ENCODE results near the gene BAG3.

Gene BAG3

DNA sequence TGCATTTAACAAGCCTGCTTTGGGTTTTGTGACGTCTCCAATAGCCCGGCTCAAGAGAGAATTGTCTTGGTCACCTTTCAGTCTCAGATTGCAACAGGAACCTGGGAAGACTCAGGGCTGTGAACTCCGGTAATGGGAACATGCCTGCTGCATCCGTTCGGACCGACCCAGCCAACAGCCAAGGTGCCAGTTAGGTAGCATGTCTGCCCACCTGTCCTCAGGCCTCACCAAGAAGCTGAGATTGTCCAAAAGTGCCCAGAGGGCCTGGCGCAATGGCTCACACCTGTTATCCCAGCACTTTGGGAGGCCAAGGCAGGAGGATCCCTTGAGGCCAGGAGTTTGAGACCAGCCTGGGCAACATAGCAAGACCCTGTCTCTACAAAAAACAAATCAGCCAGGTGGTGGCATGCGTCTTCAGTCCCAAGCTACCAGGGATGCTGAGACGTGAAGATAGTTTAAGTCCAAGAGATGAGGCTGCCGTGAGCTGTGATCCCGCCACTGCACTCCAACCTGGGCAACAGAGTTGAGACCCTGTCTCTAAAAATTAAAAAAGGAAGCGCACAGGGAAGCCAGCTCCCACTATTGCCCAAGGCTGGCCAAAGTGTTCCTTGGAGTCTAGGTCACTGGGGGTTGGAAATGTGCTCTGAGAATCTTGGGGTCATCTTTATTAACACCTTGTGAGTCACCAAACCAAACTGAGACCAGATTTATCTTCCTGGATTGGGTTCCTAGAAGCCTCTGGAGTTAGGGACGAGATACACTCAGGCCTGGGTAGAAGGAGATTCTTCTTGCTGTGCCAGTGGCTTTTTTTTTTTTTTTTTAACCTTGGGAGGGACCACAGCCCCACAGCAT, 26.9 kb downstream of the BAG3 start:
- H3K4me1 ChIP-seq (ENCODE audit: control insufficient read depth, insufficient read depth, low read depth, low read length): peaks cover 32% of the 10 kb centered on the region
- no peaks in the 10 kb centered on the region for H3K9me3 ChIP-seq (ENCODE audit: control insufficient read depth, low read length)
- H3K36me3 ChIP-seq (ENCODE audit: control insufficient read depth in 1 of 2, insufficient read depth in 2 of 2, low read depth in 1 of 2, low read length in 2 of 2): peaks cover 28 to 47% of the 10 kb centered on the region in 2 experiments
- DNase-seq: no peak
- peak overlapping the region; percentile 52 for H3K27ac ChIP-seq (ENCODE audit: low read length, poor library complexity, severe bottlenecking)
- H4K8ac ChIP-seq (ENCODE audit: low read length): no peak overlapping the region
- no peak overlapping the region for H3K14ac ChIP-seq (ENCODE audit: low read length in 2 of 2)
- no peak overlapping the region for H3K23ac ChIP-seq (ENCODE audit: low read length in 2 of 2)
- H3K4me2 ChIP-seq (ENCODE audit: low read length, poor library complexity, severe bottlenecking): no peak overlapping the region
- no peak overlapping the region for H2BK120ac ChIP-seq (ENCODE audit: low read depth, low read length)
- no peak overlapping the region for H3K4ac ChIP-seq (ENCODE audit: low read depth in 1 of 2, low read length in 2 of 2)
- no peaks in the 10 kb centered on the region for H3K27me3 ChIP-seq (ENCODE audit: control insufficient read depth in 1 of 2, insufficient read depth in 1 of 2, low read length in 2 of 2)
- WGBS: 98% methylated on average over 13 of the region's 13 CpGs
- no peak overlapping the region for H2AK5ac ChIP-seq (ENCODE audit: low read length, severe bottlenecking)
- H2BK5ac ChIP-seq (ENCODE audit: low read depth, low read length, poor library complexity, severe bottlenecking): no peak overlapping the region
- no peak overlapping the region for H4K91ac ChIP-seq (ENCODE audit: low read length)
- no peak overlapping the region for H3K4me3 ChIP-seq (ENCODE audit: insufficient read depth in 1 of 2, low read depth in 1 of 2, low read length in 2 of 2)
- no peak overlapping the region for H3K9ac ChIP-seq (ENCODE audit: low read length)
- H2AFZ ChIP-seq (ENCODE audit: low read depth, low read length): no peak overlapping the region
- H3K18ac ChIP-seq (ENCODE audit: low read depth in 1 of 2, low read length in 2 of 2): no peak overlapping the region
- peaks cover 11% of the 10 kb centered on the region for H3K79me1 ChIP-seq (replicated peaks; ENCODE audit: low read length, poor library complexity, severe bottlenecking)
- no peak overlapping the region for H2BK12ac ChIP-seq (ENCODE audit: low read length in 2 of 2)
- H2BK15ac ChIP-seq (ENCODE audit: low read depth, poor library complexity, severe bottlenecking): no peak overlapping the region

DNA sequence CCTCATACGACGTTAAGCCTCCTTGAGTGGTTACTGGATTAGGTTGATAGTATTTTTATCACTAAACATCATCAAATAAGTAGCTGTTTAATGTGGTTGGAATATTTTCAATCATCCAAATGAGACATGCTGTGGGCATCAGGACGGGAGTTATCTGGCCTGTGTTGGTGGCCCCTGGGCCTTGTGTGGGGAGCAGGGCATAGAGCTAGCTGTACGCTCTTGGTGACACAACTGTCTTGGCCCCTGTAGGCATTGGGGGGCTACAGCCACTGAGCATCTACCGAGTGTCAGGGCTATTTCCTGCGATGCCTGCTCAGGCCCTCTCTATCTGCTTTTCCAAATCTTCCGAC, 28.3 kb downstream of the BAG3 start:
- Histone ChIP-seq H2BK120ac (ENCODE audit: low read depth, low read length) (no peak overlapping the region), H3K4ac (ENCODE audit: low read depth in 1 of 2, low read length in 2 of 2) (no peak overlapping the region), H3K23ac (ENCODE audit: low read length in 2 of 2) (no peak overlapping the region), H2AK5ac (ENCODE audit: low read length, severe bottlenecking) (peak overlapping the region; percentile 10), H2BK15ac (ENCODE audit: low read depth, poor library complexity, severe bottlenecking) (no peak overlapping the region), H4K91ac (ENCODE audit: low read length) (no peak overlapping the region), H3K4me1 (ENCODE audit: control insufficient read depth, insufficient read depth, low read depth, low read length) (peaks cover 29% of the 10 kb centered on the region), H4K8ac (ENCODE audit: low read length) (no peak overlapping the region), H2BK5ac (ENCODE audit: low read depth, low read length, poor library complexity, severe bottlenecking) (no peak overlapping the region), H3K4me2 (ENCODE audit: low read length, poor library complexity, severe bottlenecking) (no peak overlapping the region), H3K79me1 (replicated peaks; ENCODE audit: low read length, poor library complexity, severe bottlenecking) (peaks cover 11% of the 10 kb centered on the region), H2BK12ac (ENCODE audit: low read length in 2 of 2) (no peak overlapping the region), H3K18ac (ENCODE audit: low read depth in 1 of 2, low read length in 2 of 2) (no peak overlapping the region), H3K9me3 (ENCODE audit: control insufficient read depth, low read length) (no peaks in the 10 kb centered on the region), H3K9ac (ENCODE audit: low read length) (no peak overlapping the region), H2AFZ (ENCODE audit: low read depth, low read length) (no peak overlapping the region), H3K14ac (ENCODE audit: low read length in 2 of 2) (no peak overlapping the region), H3K36me3 (ENCODE audit: control insufficient read depth in 1 of 2, insufficient read depth in 2 of 2, low read depth in 1 of 2, low read length in 2 of 2) (peaks cover 21 to 34% of the 10 kb centered on the region in 2 experiments), H3K4me3 (ENCODE audit: insufficient read depth in 1 of 2, low read depth in 1 of 2, low read length in 2 of 2) (no peak overlapping the region), H3K27ac (ENCODE audit: low read length, poor library complexity, severe bottlenecking) (no peak overlapping the region), H3K27me3 (ENCODE audit: control insufficient read depth in 1 of 2, insufficient read depth in 1 of 2, low read length in 2 of 2) (no peaks in the 10 kb centered on the region)
- WGBS: 95% methylated on average over 5 of the region's 7 CpGs
- no peak for DNase-seq

DNA sequence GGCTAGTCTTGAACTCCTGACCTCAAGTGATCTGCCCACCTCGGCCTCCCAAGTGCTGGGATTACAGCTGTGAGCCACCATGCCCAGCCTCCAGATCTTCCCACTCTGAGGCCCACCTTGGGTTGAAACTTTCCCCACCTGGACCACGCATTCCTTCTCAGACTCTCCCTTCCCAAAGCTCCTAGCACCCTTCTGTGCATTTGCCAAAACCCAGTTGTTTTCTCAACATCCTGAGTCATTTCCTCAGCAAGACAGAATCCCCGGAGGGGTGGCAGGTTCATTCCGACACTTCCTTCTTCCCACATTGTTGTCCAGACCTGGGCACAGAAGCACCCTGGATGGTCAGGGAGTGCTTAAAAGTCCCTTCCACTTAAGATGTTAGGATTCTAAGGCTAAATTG, 28.9 kb downstream of the BAG3 start:
- no peak overlapping the region for H2BK5ac ChIP-seq (ENCODE audit: low read depth, low read length, poor library complexity, severe bottlenecking)
- no peak overlapping the region for H2BK120ac ChIP-seq (ENCODE audit: low read depth, low read length)
- no peak overlapping the region for H3K4me2 ChIP-seq (ENCODE audit: low read length, poor library complexity, severe bottlenecking)
- no peak overlapping the region for H3K18ac ChIP-seq (ENCODE audit: low read depth in 1 of 2, low read length in 2 of 2)
- DNase-seq: no peak
- peaks cover 11% of the 10 kb centered on the region for H3K79me1 ChIP-seq (replicated peaks; ENCODE audit: low read length, poor library complexity, severe bottlenecking)
- H3K4ac ChIP-seq (ENCODE audit: low read depth in 1 of 2, low read length in 2 of 2): no peak overlapping the region
- peak overlapping the region; percentile 31 for H2AK5ac ChIP-seq (ENCODE audit: low read length, severe bottlenecking)
- no peak overlapping the region for H2BK12ac ChIP-seq (ENCODE audit: low read length in 2 of 2)
- 32% methylated on average over 4 of the region's 4 CpGs for WGBS
- H3K23ac ChIP-seq (ENCODE audit: low read length in 2 of 2): no peak overlapping the region
- H3K9ac ChIP-seq (ENCODE audit: low read length): no peak overlapping the region
- H2BK15ac ChIP-seq (ENCODE audit: low read depth, poor library complexity, severe bottlenecking): no peak overlapping the region
- no peaks in the 10 kb centered on the region for H3K9me3 ChIP-seq (ENCODE audit: control insufficient read depth, low read length)
- H3K14ac ChIP-seq (ENCODE audit: low read length in 2 of 2): peak overlapping the region in 1 of 2 experiments; percentile 12
- H3K4me3 ChIP-seq (ENCODE audit: insufficient read depth in 1 of 2, low read depth in 1 of 2, low read length in 2 of 2): no peak overlapping the region
- peaks cover 21 to 31% of the 10 kb centered on the region in 2 experiments for H3K36me3 ChIP-seq (ENCODE audit: control insufficient read depth in 1 of 2, insufficient read depth in 2 of 2, low read depth in 1 of 2, low read length in 2 of 2)
- no peak overlapping the region for H4K91ac ChIP-seq (ENCODE audit: low read length)
- H2AFZ ChIP-seq (ENCODE audit: low read depth, low read length): no peak overlapping the region
- peak overlapping the region; percentile 61 for H4K8ac ChIP-seq (ENCODE audit: low read length)
- H3K27ac ChIP-seq (ENCODE audit: low read length, poor library complexity, severe bottlenecking): peak overlapping the region; percentile 58
- peaks cover 29% of the 10 kb centered on the region for H3K4me1 ChIP-seq (ENCODE audit: control insufficient read depth, insufficient read depth, low read depth, low read length)
- H3K27me3 ChIP-seq (ENCODE audit: control insufficient read depth in 1 of 2, insufficient read depth in 1 of 2, low read length in 2 of 2): no peaks in the 10 kb centered on the region

- no peak overlapping the region for H3K4ac ChIP-seq (ENCODE audit: low read depth in 1 of 2, low read length in 2 of 2)
- no peak overlapping the region for H2AFZ ChIP-seq (ENCODE audit: low read depth, low read length)
- H2AK5ac ChIP-seq (ENCODE audit: low read length, severe bottlenecking): no peak overlapping the region
- no peak overlapping the region for H2BK12ac ChIP-seq (ENCODE audit: low read length in 2 of 2)
- peaks cover 27% of the 10 kb centered on the region for H3K4me1 ChIP-seq (ENCODE audit: control insufficient read depth, insufficient read depth, low read depth, low read length)
- H4K91ac ChIP-seq (ENCODE audit: low read length): no peak overlapping the region
- peaks cover 11% of the 10 kb centered on the region for H3K79me1 ChIP-seq (replicated peaks; ENCODE audit: low read length, poor library complexity, severe bottlenecking)
- peak overlapping the region; percentile 36 for H2BK15ac ChIP-seq (ENCODE audit: low read depth, poor library complexity, severe bottlenecking)
- no peaks in the 10 kb centered on the region for H3K27me3 ChIP-seq (ENCODE audit: control insufficient read depth in 1 of 2, insufficient read depth in 1 of 2, low read length in 2 of 2)
- peak overlapping the region in 1 of 2 experiments; percentile 22 for H3K14ac ChIP-seq (ENCODE audit: low read length in 2 of 2)
- whole genome bisulfite sequencing: 85% methylated on average over 9 of the region's 9 CpGs
- H3K18ac ChIP-seq (ENCODE audit: low read depth in 1 of 2, low read length in 2 of 2): peak overlapping the region in 1 of 2 experiments; percentile 11
- no peak overlapping the region for H3K23ac ChIP-seq (ENCODE audit: low read length in 2 of 2)
- H3K9ac ChIP-seq (ENCODE audit: low read length): no peak overlapping the region
- H3K4me3 ChIP-seq (ENCODE audit: insufficient read depth in 1 of 2, low read depth in 1 of 2, low read length in 2 of 2): no peak overlapping the region
- peak overlapping the region; percentile 28 for H3K4me2 ChIP-seq (ENCODE audit: low read length, poor library complexity, severe bottlenecking)
- DNase-seq: no peak
- no peaks in the 10 kb centered on the region for H3K9me3 ChIP-seq (ENCODE audit: control insufficient read depth, low read length)
- H3K36me3 ChIP-seq (ENCODE audit: control insufficient read depth in 1 of 2, insufficient read depth in 2 of 2, low read depth in 1 of 2, low read length in 2 of 2): peaks cover 21 to 27% of the 10 kb centered on the region in 2 experiments
- peak overlapping the region; percentile 58 for H3K27ac ChIP-seq (ENCODE audit: low read length, poor library complexity, severe bottlenecking)
- no peak overlapping the region for H2BK120ac ChIP-seq (ENCODE audit: low read depth, low read length)
- no peak overlapping the region for H2BK5ac ChIP-seq (ENCODE audit: low read depth, low read length, poor library complexity, severe bottlenecking)
- H4K8ac ChIP-seq (ENCODE audit: low read length): peak overlapping the region; percentile 27
Observed at GRCh38 chr10:119680650-119681081, 29.5 kb downstream of the BAG3 start.

Data from mesenchymal stem cell (in vitro differentiated cells and primary cell).